Measurements from ENCODE around the gene PDE4B. TPM values are rescaled to one million over a fixed set of nuclear protein-coding genes. Genes with fewer than 3 reads are reported as not detected.
"Not testable (repeated sequence)": the region's sequence is repeated elsewhere in the genome, so short reads cannot be mapped to it uniquely, and the experiment has no call there.

Gene PDE4B
- total RNA-seq, 1 donor from 2014 or later: 18.6 TPM

DNA sequence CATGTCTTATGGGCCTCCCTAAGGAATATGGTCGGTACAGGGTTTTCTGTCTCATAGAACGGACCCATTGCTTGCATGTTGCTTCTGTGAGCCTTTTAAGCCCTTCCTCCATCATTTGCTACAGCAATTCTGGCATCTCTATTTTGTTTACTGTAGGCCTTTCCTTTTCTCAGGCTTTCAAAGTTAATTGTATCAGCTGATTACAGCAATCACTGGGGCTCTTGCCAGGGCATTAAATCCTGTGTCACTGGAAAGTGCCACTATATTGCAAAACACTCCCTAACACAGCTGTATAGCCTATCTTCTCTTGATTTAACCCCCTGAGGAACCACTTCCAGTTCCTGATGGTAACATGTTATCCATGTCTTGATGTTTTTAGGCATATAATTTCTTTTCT is 156.5 kb downstream of the PDE4B start:
- DNase-seq (ENCODE audit: low spot score): no peak

DNA sequence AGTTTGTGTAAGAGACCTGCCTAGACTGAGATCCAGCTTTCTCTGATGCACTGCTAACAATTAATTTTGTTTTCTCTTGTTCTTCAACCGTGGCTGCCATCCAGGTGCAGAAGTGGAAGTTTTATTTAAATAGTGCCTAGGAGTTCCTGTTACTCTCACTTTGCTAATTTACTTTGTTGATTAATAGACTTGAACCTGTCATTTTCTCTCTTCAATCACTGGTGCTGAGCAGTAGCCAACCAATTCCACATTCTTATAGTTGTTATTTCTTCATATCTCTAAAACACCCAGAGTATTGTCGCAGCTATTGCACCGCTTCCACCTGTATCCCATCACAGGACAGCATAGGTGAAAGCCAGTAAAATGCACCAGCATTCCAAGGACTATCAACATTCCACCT is 157.2 kb downstream of the PDE4B start:
- DNase-seq (ENCODE audit: low spot score): no peak

DNA sequence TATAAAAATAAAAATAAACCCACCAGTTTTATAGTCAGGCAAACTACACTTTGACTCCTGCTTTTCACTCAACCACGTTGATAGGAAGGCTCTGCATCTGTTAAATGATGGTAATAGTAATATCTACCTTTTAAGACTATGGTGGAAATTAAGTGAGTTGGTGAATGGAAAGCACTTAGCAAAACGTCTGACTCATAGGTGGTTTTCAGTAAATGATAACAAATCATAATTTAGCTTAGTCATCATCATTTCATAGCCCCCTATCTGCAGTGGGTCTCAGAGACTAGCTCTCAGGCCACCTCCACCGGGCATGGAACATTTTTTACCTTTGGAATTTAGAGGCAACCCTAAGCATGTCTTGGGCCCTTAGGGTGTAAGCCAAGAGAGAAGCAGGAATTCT is 160.0 kb downstream of the PDE4B start:
- DNase-seq (ENCODE audit: low spot score): no peak

DNA sequence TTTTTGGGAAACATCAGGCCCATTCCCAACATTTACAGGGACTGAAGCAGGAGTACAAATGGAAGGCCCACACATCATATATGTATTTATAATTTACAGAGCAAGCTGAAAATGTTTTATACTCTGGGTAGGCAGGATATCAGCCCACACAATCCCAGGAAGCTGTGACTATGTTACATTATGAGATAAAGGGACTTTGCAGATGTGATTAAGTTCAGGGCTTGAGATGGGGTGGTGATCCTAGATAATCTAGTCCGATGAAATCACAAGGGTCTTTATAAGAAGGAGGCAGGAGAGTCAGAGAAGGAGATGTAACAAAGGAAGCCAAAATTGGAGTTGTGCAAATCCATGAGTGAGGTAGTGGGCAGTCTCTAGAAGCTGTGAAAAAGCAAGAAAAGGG is 160.5 kb downstream of the PDE4B start:
- no peak for DNase-seq (ENCODE audit: low spot score)

DNA sequence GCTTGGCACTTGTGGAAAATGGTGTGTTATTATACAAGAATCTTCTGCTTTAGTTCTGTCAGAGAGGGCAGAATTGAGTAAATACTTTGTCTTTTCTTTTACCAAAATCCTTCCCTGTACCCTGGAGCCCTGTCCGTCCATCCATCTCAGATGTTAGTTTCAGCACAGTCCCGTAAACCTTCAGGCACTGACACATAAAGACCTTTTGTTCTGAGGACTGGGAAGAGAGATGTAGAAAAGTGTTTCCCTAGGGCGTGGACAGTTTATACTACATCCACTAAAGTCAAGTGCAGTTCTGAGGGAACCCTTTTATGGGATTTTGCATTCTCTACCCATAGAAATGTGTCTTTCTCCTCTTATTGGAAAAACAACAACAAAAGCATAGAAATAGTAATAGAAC is 162.4 kb downstream of the PDE4B start:
- no peak for DNase-seq (ENCODE audit: low spot score)

DNA sequence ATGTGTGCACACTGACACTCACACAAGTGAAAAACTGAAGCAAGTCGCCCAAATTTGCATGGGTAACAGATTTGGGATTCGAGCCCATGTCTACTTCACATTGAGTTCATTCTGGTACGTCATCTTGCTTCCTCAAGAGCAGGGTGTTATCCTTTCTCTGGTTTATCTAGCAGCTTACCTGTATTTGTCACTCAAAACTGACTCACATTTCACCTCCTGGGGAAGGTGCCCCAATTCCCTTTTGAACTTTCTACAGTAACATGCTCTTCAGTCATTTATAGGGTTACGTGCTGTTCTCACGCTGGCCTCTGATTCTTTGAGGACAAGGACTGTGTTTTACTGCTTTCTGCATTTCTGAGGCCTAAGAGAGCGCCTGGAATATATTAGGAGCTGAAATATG is 162.8 kb downstream of the PDE4B start:
- DNase-seq (ENCODE audit: low spot score): no peak

DNA sequence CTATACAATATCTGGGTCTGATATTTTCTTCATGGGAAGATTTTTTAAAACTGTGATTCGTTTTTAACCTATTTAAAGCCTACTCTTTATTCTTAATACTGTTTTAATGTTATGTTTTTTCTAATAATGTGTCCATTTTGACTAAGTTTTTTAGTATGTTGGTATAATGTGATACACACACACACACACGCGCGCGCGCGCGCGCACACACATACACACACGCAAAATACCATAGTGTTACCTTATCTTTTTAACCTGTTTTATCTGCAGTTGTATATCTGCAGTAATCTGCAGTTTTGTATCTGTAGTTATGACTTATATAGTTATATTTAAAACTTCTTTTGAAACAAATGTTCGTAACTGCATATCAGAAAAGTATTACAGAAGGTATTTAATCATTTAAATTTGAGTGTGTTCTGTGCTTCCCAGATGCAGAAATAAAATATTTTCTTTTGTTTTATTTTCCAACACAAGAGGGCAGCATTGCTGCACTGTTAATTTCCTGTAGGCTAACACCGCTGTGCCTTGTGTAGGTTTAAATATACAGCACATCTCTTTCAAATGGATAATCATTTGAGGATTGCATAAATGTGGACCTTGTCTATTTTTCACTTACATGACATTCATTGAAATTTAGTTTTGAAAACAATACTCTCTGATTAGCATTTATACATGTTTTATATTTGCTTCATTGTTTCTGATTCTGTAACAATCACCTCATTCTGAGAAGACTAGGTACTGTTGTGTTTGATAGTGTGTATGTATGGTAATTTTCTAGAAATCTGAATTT is 166.1 kb downstream of the PDE4B start:
- no peak for DNase-seq (ENCODE audit: low spot score)

DNA sequence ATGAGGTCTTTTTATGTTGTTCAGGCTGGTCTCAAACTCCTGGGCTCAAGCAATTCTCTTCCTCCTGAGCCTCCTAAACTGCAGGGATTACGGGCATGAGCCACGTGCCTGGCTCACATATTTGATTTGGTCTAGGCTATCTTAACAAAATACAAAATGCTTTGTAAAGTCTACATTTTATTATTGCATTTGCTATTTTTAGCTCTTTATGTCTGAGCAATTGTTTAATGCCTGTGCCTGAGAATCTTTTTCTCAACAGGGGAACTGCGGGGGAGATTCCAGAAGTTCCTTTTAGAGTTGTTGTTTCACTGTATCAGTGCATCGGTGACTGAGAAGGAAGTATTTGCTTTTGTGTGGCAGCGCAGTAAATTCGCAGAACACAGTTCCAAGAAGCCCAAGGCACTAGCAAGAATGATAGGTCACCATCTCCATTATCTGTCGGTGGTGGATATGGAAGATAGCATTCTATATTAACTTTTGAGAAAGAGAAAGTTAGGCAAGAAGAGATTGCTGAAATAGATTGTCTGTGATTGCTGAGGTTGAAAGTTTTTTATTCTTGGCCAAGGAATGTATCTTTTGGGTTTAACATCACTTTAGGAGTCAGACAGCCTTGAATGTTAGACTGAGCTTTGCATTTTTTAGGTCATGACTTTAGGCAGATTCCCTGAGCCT is 167.3 kb downstream of the PDE4B start:
- DNase-seq (ENCODE audit: low spot score): no peak

DNA sequence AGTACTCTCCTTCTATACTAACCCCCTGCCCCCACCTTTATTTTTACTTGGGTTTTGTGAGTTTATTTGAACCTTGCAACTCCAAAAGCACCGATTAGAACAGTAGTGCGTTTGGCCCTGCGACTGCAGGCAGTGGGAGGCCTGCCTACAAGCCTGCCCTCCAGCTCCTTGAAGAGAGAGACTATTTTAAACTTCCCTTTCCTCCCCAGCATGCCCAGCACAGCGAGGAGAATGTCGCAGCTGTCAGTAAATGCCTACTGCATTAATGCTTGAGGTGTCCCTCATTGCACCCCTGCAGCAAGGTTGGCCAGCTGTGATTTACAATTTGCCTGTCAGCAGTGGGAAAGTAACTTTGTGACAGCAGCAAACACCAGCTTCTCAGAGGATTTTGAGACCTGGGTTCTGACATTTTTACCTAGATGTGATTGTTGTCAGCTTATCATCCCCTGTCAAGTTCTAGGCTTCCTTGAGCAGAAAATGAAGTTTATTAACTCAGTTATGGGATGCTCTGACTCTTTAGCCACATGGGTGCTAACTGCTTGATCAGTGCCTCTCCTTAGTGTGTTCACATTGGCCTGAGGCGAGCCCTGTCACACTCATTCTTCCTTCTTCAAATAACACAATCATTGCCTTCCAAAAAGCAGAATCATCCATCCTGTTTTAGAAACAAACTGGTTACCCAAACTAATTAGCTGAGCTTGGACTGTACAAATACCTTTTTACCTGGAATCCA is 170.6 kb downstream of the PDE4B start:
- no peak for DNase-seq (ENCODE audit: low spot score)

DNA sequence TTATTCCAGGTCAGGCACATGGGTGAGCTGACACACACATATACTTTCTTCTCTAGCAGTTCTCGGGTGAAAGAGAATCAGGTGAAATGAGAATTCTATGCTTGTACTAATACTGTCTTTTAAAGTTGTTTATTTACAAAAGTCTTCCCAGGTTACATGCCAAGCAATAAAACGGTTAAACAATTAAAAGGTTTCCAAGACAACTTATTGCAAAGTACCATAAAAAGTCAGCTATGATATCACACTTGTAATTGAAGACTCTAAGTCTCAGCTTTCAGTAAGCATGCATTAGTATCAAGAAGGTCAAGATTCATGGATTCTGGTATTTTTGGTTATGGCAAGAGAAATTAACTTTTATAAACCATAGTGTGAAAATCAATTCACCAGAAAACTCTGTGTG is 171.4 kb downstream of the PDE4B start:
- DNase-seq (ENCODE audit: low spot score): no peak

DNA sequence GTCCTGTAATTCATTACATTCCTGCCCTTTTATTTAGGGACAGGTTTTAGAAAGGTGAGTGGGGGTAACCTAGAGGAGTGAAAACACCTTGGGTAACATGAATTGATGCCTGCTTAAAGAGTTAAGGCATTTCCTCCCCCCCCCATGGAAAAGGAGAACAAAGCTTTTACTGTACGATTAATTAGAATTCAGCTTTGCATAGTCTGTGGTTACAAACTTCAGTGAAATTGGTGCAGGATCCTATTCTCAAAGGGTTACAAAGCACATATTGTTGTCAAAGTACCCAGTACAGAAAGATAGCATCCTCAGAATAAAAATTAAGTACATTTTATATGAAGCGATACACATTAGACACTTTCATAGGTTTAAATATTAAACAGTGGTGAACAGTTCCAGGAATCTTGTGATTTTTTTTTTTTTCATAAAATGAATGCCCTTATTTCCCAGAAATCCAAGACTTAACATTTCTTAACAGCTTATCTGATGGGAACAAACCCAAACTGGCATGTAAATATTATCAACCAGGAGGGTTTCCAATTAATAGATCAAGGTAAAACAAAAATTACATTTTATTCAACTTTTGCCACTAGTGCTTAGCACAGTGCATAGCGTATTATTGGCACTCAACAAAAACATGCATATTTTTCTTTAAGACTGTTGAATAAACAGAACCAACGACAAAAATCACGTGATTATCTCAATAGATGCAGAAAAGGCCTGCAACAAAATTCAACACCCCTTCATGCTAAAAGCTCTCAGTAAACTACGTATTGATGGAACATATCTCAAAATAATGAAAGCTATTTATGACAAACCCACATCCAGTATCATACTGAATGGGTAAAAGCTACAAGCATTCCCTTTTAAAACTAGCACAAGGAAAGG is 172.7 kb downstream of the PDE4B start:
- DNase-seq (ENCODE audit: low spot score): no peak

DNA sequence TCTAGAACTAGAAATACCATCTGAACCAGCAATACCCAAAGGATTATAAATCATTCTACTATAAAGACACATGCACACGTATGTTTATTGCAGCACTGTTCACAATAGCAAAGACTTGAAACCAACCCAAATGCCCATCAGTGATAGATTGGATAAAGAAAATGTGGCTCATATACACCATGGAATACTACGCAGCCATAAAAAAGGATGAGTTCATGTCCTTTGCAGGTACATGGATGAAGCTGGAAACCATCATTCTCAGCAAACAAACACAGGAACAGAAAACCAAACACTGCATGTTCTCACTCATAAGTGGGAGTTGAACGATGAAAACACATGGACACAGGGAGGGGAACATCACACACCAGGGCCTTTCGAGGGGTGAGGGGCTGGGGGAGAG is 174.8 kb downstream of the PDE4B start:
- not testable (repeated sequence) for DNase-seq (ENCODE audit: low spot score)

DNA sequence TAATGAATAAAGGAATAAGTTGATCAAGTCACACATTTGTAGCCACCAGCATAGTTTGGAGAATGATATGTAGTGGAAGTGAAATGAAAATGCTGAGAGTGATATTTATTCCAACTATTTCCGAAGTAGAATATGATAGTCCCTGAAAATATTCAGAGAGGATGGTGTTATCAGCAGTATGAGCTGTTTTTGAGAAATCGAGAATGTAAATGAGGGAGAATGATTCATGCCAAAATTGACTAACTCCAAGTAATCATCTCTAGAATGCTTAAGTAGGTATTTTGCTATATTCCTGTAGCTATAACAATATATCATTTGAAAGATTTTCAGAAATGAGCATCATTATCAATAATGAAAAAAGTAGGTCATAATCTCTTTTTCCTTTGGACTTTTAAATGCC is 178.9 kb downstream of the PDE4B start:
- DNase-seq (ENCODE audit: low spot score): no peak

DNA sequence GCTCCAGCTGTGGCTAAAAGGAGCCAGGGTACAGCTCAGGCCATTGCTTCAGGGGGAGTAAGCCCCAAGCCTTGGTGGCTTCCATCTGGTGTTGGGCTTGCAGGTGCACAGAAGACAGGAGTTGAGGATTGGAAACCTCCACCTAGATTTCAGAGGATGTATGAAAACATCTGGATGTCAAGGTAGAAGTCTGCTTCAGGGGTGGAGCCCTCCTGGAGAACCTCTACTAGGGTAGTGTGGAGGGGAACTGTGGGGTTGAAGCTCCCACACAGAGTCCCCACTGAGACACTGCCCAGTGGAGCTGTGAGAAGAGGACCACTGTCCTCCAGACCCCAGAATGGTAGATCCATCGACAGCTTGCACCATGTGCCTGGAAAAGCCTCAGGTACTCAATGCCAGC is 183.0 kb downstream of the PDE4B start:
- no peak for DNase-seq (ENCODE audit: low spot score)

DNA sequence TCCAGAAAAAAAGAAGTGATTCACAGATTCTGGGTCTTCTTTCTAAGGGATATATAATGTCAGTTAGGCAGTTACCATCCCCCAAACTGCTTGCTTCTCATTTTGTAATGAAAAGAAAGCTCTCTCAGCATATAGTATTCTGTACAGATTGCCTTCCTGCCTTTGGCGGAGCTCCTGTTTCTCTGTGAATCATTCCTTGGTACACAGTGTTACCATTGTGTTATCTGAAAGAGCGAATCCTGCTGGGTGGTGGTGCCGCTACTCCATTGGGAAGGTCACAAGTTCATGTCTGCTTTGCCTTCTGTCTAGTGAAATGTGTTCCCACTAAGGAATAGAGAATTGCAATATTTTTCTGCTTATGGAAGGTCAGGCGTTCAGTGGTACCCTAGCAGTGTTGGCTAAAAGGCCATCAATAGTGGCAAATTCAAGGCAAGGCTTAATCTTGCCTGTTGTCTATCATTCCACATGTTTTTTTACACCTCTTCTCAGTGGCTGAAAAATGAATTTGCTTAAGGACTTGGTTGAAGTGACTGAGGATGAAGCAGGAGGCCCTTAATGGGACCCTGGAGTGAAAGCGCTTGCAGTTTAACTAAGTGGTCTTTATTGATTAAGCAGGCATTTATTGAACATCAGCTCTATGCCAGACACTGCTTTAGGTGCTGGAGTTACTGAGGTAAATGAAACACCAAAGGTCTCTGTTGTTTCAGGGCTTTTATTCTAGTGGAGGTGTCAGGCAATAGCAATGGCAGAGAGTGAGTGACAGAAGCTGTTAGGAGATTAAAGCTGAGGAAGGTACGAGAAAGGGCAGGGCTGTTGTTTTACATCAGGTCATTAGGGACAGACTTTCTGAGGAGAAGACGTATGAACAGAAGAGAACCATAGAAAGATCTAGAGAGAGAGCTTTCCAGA is 186.7 kb downstream of the PDE4B start:
- no peak for DNase-seq (ENCODE audit: low spot score)

DNA sequence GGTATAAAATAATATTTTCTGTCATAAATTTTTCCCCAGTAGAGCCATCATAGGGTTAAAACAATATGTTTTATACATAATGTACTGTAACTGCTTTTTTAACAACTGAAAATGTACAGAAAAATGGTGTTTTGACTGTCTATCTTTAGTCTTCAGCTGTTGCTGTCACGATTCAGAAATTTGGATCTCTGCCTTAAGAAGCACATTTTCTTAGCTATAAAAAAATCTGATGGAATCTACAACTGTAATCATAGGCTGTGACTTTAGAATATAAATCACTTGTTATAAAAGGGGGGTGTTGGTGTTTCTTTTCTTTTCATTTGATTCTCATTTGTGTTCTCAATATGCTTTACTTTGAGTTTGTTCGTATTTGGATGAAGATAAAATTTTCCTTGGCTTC is 187.5 kb downstream of the PDE4B start:
- no peak for DNase-seq (ENCODE audit: low spot score)

DNA sequence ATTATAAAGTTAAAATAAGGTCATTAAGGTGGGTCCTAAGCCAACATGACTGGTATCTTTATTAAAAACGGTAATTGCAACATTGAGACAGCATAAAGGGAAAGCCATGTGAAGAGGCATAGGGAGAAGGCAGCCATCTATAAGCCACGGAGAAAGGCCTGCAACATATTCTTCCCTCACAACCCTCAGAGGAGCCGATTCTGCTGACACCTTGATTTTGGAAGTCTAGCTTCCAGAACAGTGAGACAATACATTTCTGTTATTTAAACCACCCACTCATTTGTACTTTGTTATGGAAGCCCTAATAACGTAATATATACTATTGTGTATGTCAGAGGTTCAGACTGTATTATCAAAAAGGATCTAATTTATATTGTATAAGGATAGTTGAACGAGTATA is 190.8 kb downstream of the PDE4B start:
- no peak for DNase-seq (ENCODE audit: low spot score)

DNA sequence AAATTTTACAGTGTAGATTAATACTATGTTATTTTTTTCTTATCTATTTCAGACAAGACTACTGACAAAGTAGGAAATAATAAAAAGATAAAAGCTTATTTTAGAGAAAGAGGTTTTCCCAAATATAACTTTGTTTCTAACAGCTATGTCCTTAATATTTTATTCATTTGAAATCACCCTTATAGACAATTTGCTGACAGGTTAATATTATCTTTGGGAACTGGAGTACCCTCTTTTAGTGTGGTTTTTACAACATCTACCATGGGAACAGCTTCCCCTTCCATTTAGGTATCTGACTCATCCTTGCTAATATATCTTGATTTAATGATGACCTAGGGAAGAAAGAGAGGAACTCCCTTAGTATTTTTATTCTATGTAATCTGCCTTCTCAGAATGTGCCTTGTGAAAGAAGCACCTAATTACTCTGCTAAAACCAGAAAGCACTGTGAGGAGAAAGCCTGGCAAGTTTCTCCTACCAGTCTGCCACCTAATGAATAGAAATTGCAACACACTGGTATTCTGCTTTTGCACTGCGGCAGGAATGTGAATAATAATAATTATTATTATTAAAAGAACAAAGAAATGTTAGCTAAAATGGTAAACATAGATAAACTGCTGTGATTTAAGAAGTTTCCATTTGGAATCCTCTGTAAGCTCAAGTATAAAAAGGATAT is 192.8 kb downstream of the PDE4B start:
- DNase-seq (ENCODE audit: low spot score): no peak

DNA sequence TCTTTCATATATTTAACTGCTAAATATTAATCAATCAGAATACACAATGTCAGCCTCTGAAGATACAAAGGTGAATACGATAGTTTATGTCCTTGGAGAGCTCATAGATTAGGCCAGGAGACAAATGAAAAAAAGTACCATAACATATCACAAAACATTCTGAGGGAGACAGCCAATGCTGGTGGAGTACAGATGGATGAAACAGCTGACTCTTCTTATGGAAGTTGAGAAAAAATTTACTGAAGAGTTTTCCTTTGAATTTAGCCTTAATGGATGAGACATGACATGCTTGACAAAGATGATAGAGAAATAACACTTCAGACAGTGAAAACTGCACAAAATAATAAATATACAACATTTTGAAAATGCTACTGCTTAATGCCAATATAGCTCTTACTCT is 193.5 kb downstream of the PDE4B start:
- no peak for DNase-seq (ENCODE audit: low spot score)

DNA sequence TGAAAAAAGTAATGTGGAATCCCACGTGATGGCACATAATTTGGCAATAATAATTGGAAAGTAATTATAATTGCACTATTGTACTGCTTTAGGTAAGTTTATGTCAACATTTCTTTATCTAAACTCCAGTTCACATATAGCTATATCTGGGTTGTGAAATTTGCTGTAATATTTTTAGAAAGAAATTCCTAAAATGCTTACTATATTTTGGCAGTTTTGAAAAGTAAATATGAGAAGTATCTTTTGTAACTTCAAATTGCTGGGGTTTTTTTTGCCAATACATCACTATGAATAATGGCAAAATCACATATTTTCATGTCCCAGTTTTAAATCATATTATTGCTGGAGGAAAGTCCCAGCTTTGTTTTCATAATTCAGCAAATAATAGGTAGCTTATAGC is 197.5 kb downstream of the PDE4B start:
- no peak for DNase-seq (ENCODE audit: low spot score)
